Calu3 (cell line): ENCODE results near the gene FAM114A1. TPM values are rescaled to one million over a fixed set of nuclear protein-coding genes. Genes with fewer than 3 reads are reported as not detected.
A peak's percentile ranks its signal among the peaks of the same experiment; 100 is the strongest.

Source experiments
- Bru-seq: library from RNA; stranded (reverse); fragments of 400-500 nt; gene quantifications from one replicate; lab custom pipeline; 2021; lab: Mats Ljungman, UMichigan
- BruChase-seq, 2 experiments: library from RNA; stranded (reverse); fragments of 400-500 nt; gene quantifications; one replicate each; lab custom pipeline; 2021; lab: Mats Ljungman, UMichigan
- BruUV-seq: library from RNA; stranded (reverse); fragments of 400-500 nt; replicated peaks from 2 replicates; lab custom pipeline; 2021; lab: Mats Ljungman, UMichigan
- CTCF ChIA-PET: fragments of 300-600 bp; sonication (Branson Sonifier 250); formaldehyde crosslinking; loops from one replicate; lab custom pipeline; 2022; ENCODE audit warnings: antibody characterized with exemption; lab: Charles Lee
- DNase-seq: peaks from one replicate; pipeline ENCODE4 v3.0.0; 2022
- H3K27ac Mint-ChIP-seq: one replicate; pipeline ENCODE4 v1.8.0; 2022; ENCODE audit warnings: mixed read lengths; ENCODE audit not compliant: unreplicated experiment
- H3K27me3 Mint-ChIP-seq: one replicate; pipeline ENCODE4 v1.8.0; 2022; ENCODE audit warnings: mixed read lengths; ENCODE audit not compliant: unreplicated experiment
- H3K36me3 Mint-ChIP-seq: one replicate; pipeline ENCODE4 v1.8.0; 2022; ENCODE audit warnings: mild to moderate bottlenecking, moderate library complexity, mixed read lengths; ENCODE audit not compliant: insufficient read depth, unreplicated experiment
- H3K4me1 Mint-ChIP-seq: one replicate; pipeline ENCODE4 v1.8.0; 2022; ENCODE audit warnings: mild to moderate bottlenecking, low read depth, mixed read lengths; ENCODE audit not compliant: unreplicated experiment
- H3K4me3 Mint-ChIP-seq: one replicate; pipeline ENCODE4 v1.8.0; 2022; ENCODE audit warnings: mild to moderate bottlenecking, low read depth, moderate library complexity, mixed read lengths; ENCODE audit not compliant: unreplicated experiment
- H3K9me3 Mint-ChIP-seq: one replicate; pipeline ENCODE4 v1.8.0; 2022; ENCODE audit warnings: low read depth, mixed read lengths; ENCODE audit not compliant: unreplicated experiment
- intact Hi-C: fragments of 100-400 bp; cut with micrococcal nuclease; formaldehyde crosslinking; loops from one replicate; pipeline ENCODE4 v1.10.0; 2022; ENCODE audit not compliant: unreplicated experiment
- long read RNA-seq: library from polyadenylated mRNA; stranded (forward); transcript quantifications from one replicate; pipeline ENCODE4 v2.0.0, GENCODE V29; 2022
- total RNA-seq: library from RNA; stranded (reverse); gene quantifications from 2 replicates; pipeline ENCODE4 v1.2.3, GENCODE V29; 2022
- TF ChIP-seq, protein P1 (sequence below): fragments of 200-600 bp; IDR thresholded peaks from one replicate; pipeline ENCODE4 v1.8.0; 2022; ENCODE audit warnings: antibody characterized with exemption; ENCODE audit not compliant: unreplicated experiment

FAM114A1 gene
- total RNA-seq (18.5 and 22.1 TPM in 2 replicates), Bru-seq, nascent RNA (percentile 53 among the genes with signal in this experiment), BruChase-seq, experiment 1, labeled RNA remaining after a 6-hour chase (percentile 53 among the genes with signal in this experiment), BruChase-seq, experiment 2, labeled RNA remaining after a 2-hour chase (percentile 48 among the genes with signal in this experiment)
- long read RNA-seq, full-length matches to known transcripts, result 6 of 11 reads
- long read RNA-seq, partial matches to known transcripts, result 0 of 11 reads
- long read RNA-seq, other reads (novel, unspliced or antisense), result 5 of 11 reads

- Mint-ChIP-seq H3K4me3 (peak within 1 kb of the TSS; percentile 68), H3K4me1 (peaks cover 12% of the 10 kb centered on the region), H3K9me3 (no peaks in the 10 kb centered on the region), H3K27me3 (no peaks in the 10 kb centered on the region), H3K36me3 (peaks cover 18% of the 10 kb centered on the region), H3K27ac (no peak within 1 kb of the TSS)
- DNase-seq, result peak; percentile 68
- CTCF ChIA-PET, result no interaction called here
- BruUV-seq, result no TSS peak
- TF ChIP-seq, protein P1, sequence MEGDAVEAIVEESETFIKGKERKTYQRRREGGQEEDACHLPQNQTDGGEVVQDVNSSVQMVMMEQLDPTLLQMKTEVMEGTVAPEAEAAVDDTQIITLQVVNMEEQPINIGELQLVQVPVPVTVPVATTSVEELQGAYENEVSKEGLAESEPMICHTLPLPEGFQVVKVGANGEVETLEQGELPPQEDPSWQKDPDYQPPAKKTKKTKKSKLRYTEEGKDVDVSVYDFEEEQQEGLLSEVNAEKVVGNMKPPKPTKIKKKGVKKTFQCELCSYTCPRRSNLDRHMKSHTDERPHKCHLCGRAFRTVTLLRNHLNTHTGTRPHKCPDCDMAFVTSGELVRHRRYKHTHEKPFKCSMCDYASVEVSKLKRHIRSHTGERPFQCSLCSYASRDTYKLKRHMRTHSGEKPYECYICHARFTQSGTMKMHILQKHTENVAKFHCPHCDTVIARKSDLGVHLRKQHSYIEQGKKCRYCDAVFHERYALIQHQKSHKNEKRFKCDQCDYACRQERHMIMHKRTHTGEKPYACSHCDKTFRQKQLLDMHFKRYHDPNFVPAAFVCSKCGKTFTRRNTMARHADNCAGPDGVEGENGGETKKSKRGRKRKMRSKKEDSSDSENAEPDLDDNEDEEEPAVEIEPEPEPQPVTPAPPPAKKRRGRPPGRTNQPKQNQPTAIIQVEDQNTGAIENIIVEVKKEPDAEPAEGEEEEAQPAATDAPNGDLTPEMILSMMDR, result no peak
- intact Hi-C loops, result no loop called here
Measured at GRCh38 chr4:38867478-38868058, at the start of gene FAM114A1. FAM114A1 (plus strand) TSS chr4:38867806; CDS start chr4:38878079, 10,273 bp downstream.

DNA sequence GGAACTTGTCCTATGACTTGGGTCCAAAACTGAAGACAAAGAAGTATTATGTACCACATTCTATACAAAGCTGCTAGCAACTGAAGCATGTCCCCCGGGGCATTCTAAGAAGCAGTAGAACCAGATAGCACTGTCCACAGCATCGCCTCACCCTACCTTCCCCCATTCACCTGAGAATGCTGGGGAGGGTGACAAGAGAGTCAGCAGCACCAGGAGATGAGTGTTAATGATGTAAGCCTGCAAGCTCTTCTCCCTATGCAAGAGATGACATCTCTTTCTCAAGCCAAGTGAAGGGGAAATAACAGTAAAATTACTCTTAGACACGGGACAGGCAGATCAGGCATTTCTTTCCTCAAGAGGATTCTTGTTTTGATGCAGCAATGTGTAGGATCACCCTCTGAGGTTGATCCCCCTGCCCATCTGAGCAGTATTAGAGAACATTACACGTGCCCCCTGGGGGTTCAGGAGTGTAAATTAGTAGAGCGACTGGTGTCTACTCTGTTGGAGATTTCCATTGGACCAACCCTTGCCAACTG lies 49.1 kb upstream of the FAM114A1 start:
- CTCF ChIA-PET, result no interaction called here
- TF ChIP-seq, protein P1, result no peak
- H3K27ac Mint-ChIP-seq, result no peak overlapping the region
- intact Hi-C loops, result no loop called here
- DNase-seq, result peak; percentile 17
- H3K27me3 Mint-ChIP-seq, result no peaks in the 10 kb centered on the region
- H3K36me3 Mint-ChIP-seq, result no peaks in the 10 kb centered on the region
- peaks cover 2% of the 10 kb centered on the region for H3K9me3 Mint-ChIP-seq
- BruUV-seq, result no TSS peak
- H3K4me3 Mint-ChIP-seq, result no peak overlapping the region
- peaks cover 22% of the 10 kb centered on the region for H3K4me1 Mint-ChIP-seq

DNA sequence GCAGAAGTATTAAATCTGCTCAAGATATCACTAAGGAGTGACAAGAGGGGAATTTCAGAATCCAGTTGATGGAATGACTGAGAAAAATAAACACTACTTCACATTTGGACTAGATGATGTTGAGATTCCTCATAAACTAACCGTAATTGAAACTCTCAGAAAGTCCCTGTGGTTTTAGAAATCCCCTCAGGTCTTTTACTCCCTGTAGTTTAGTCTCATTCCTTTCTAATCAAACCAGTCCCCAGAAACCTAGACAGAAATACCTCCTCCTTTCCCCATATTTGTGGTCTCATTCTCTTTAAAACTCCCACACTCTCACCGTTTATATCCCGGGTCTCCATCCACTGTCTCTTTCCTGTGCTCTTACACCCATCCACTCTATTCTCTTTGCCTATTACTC lies 48.0 kb upstream of the FAM114A1 start:
- peaks cover 2% of the 10 kb centered on the region for H3K9me3 Mint-ChIP-seq
- CTCF ChIA-PET, result no interaction called here
- no TSS peak for BruUV-seq
- no peak overlapping the region for H3K4me3 Mint-ChIP-seq
- H3K36me3 Mint-ChIP-seq, result no peaks in the 10 kb centered on the region
- DNase-seq, result no peak
- intact Hi-C loops, result no loop called here
- TF ChIP-seq, protein P1, result no peak
- no peak overlapping the region for H3K27ac Mint-ChIP-seq
- H3K27me3 Mint-ChIP-seq, result no peaks in the 10 kb centered on the region
- H3K4me1 Mint-ChIP-seq, result peaks cover 22% of the 10 kb centered on the region

GRCh38 chr4:38820329-38821061 lies 47.1 kb upstream of the FAM114A1 start:
- Mint-ChIP-seq H3K4me1 (peaks cover 22% of the 10 kb centered on the region), H3K9me3 (peaks cover 2% of the 10 kb centered on the region), H3K4me3 (no peak overlapping the region), H3K36me3 (no peaks in the 10 kb centered on the region), H3K27ac (no peak overlapping the region), H3K27me3 (peaks cover 5% of the 10 kb centered on the region)
- DNase-seq, result no peak
- TF ChIP-seq, protein P1, result no peak
- CTCF ChIA-PET, result no interaction called here
- intact Hi-C loops, result no loop called here
- no TSS peak for BruUV-seq
